Panc1 (cell line): ENCODE results near the gene MYCBPAP. TPM values are rescaled to one million over a fixed set of nuclear protein-coding genes. Genes with fewer than 3 reads are reported as not detected.

Experiments used
- ATAC-seq: fragments of 200-7000 bp; cut with Tn5 transposase; 2 replicates; pipeline ENCODE4 v1.9.1; 2020; ENCODE audit warnings: mild to moderate bottlenecking, moderate library complexity
- BruUV-seq: library from RNA; stranded (reverse); fragments of 400-500 nt; replicated peaks from 2 replicates; lab custom pipeline; 2021; lab: Mats Ljungman, UMichigan
- CTCF ChIA-PET: fragments of 300-600 bp; sonication (Branson Sonifier 250); formaldehyde crosslinking; loops from one replicate; lab custom pipeline; 2022; ENCODE audit warnings: antibody characterized with exemption; lab: Charles Lee
- POLR2A ChIA-PET: fragments of 300-600 bp; sonication (Branson Sonifier 250); formaldehyde crosslinking; loops from one replicate; lab custom pipeline; 2022; ENCODE audit warnings: antibody characterized with exemption; lab: Charles Lee
- DNase-seq: peaks from one replicate; pipeline ENCODE4 v3.0.0-alpha.2; 2010; ENCODE audit warnings: low read depth, low spot score
- H3K27ac ChIP-seq: 2 replicates; pipeline ENCODE4 v1.5.1; 2011; ENCODE audit warnings: mild to moderate bottlenecking, low read length, inconsistent platforms
- H3K27me3 ChIP-seq: fragments of 200-500 bp; sonication (Bioruptor generic); 2 replicates; pipeline ENCODE4 v1.6.0; 2014; ENCODE audit warnings: low read length, inconsistent platforms; ENCODE audit not compliant: control insufficient read depth, insufficient read depth
- H3K36me3 ChIP-seq: fragments of 200-500 bp; sonication (Bioruptor generic); 2 replicates; pipeline ENCODE4 v1.5.1; 2014; ENCODE audit warnings: inconsistent platforms, mild to moderate bottlenecking, low read length, moderate library complexity; ENCODE audit not compliant: control insufficient read depth, insufficient read depth
- H3K4me1 ChIP-seq: 2 replicates; pipeline ENCODE4 v1.5.1; 2011; ENCODE audit warnings: inconsistent platforms, mild to moderate bottlenecking, low read length, moderate library complexity; ENCODE audit not compliant: control insufficient read depth, insufficient read depth
- H3K4me3 ChIP-seq, 2 experiments: 2 replicates each; pipeline ENCODE4 v1.5.1; 2011 to 2012; ENCODE audit warnings: low read depth in 2 of 2, low read length in 2 of 2, mild to moderate bottlenecking in 2 of 2, inconsistent platforms in 1 of 2, moderate library complexity in 1 of 2
- H3K9me3 ChIP-seq: fragments of 200-500 bp; sonication (Bioruptor generic); 2 replicates; pipeline ENCODE4 v1.5.1; 2014; ENCODE audit warnings: low read depth, mild to moderate bottlenecking, inconsistent platforms, low read length, moderate library complexity; ENCODE audit not compliant: control insufficient read depth, insufficient read depth
- CTCF ChIP-seq: fragments of 450-650 bp; IDR thresholded peaks from 2 replicates; pipeline ENCODE4 v1.5.1; 2017; ENCODE audit warnings: mild to moderate bottlenecking
- POLR2AphosphoS5 ChIP-seq: IDR thresholded peaks from 2 replicates; pipeline ENCODE4 v1.6.1; 2012; ENCODE audit warnings: mild to moderate bottlenecking, low read depth, low read length, moderate library complexity
- REST ChIP-seq, 2 experiments: IDR thresholded peaks; 2 replicates each; pipeline ENCODE4 v1.6.1; 2011 to 2012; ENCODE audit warnings: low read depth in 2 of 2, control low read depth in 1 of 2, low read length in 1 of 2, mild to moderate bottlenecking in 1 of 2, moderate library complexity in 1 of 2; ENCODE audit not compliant: insufficient read depth in 1 of 2
- SIN3A ChIP-seq: IDR thresholded peaks from 2 replicates; pipeline ENCODE4 v1.6.1; 2012; ENCODE audit warnings: low read depth, mild to moderate bottlenecking, low read length, moderate library complexity, borderline replicate concordance; ENCODE audit not compliant: insufficient read depth
- TCF7L2 ChIP-seq: IDR thresholded peaks from 2 replicates; pipeline ENCODE4 v1.6.1; 2011; ENCODE audit warnings: mild to moderate bottlenecking, low read depth, low read length, inconsistent platforms
- in situ Hi-C: cut with HindIII; loops from 2 replicates; pipeline ENCODE4 v1.10.0; 2016; ENCODE audit warnings: low sequenced_read_pairs, low pct_unique_long_range_greater_than_20kb
- intact Hi-C: fragments of 100-400 bp; cut with micrococcal nuclease; formaldehyde crosslinking; loops from one replicate; pipeline ENCODE4 v1.10.0; 2022; ENCODE audit not compliant: unreplicated experiment
- total RNA-seq: library from RNA; stranded (reverse); gene quantifications from one replicate; pipeline ENCODE4 v1.2.1, GENCODE V29; 2021; ENCODE audit not compliant: unreplicated experiment

Gene MYCBPAP
- total RNA-seq, 1 experiment from 2014 or later: 2.2 TPM

DNA sequence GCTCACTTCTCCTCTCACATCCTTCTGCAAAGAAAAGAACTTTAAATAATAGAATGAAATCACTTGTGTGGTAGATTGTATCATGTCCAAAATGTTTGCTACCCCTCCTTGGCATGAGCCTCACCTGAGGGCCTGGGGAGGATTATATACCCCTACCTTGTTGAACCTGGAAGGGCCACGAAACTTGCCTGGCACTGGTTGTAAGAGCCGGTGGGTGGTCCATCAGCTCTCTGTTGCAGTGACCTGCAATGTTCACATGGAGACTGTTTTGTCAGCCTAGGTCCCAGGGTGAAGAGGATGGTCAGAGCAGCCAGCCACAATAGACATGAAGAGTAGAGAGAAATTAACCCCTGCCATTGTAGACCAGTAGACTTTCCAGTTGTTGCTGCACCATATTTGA is 19.4 kb upstream of the MYCBPAP start:
- Histone ChIP-seq H3K27me3 (no peaks in the 10 kb centered on the region), H3K9me3 (no peaks in the 10 kb centered on the region), H3K4me3 (no peak overlapping the region), H3K4me1 (no peaks in the 10 kb centered on the region), H3K36me3 (no peaks in the 10 kb centered on the region), H3K27ac (no peak overlapping the region)
- POLR2A ChIA-PET: no interaction called here
- in situ Hi-C loops (no loop called here), intact Hi-C loops (no loop called here)
- CTCF ChIA-PET: no interaction called here
- TF ChIP-seq REST (IDR thresholded peaks at IDR 0.05; ENCODE audit: insufficient read depth in 1 of 2, low read depth in 2 of 2, low read length in 1 of 2) (no peak), POLR2AphosphoS5 (no peak), CTCF (no peak), SIN3A (no peak), TCF7L2 (no peak)
- no TSS peak for BruUV-seq
- no peak for ATAC-seq
- DNase-seq: no peak

DNA sequence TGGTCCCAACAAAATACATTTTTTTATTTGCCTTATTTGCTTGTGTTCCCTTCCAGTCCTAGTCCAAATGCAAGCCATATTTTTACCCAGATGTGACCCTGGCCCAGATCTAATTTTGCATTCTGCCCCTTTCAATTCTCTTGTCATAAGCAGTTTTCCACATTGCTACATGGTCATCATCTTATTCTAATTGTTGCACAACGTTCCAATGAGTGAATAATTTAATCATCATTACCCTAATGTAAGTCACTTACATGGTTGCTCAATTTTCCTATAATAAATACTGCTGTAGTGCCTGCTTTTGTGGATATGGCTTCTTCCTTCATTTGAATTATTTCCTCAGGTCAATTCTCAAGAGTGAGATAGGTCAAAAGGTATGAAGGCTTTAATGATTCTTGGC is 16.7 kb upstream of the MYCBPAP start:
- DNase-seq (no peak), ATAC-seq (no peak)
- Histone ChIP-seq H3K9me3 (no peaks in the 10 kb centered on the region), H3K27me3 (no peaks in the 10 kb centered on the region), H3K4me1 (no peaks in the 10 kb centered on the region), H3K27ac (no peak overlapping the region), H3K4me3 (no peak overlapping the region), H3K36me3 (no peaks in the 10 kb centered on the region)
- ChIA-PET POLR2A (no interaction called here), CTCF (no interaction called here)
- intact Hi-C loops (no loop called here), in situ Hi-C loops (no loop called here)
- BruUV-seq: no TSS peak
- TF ChIP-seq POLR2AphosphoS5 (no peak), CTCF (no peak), SIN3A (no peak), REST (IDR thresholded peaks at IDR 0.05; ENCODE audit: insufficient read depth in 1 of 2, low read depth in 2 of 2, low read length in 1 of 2) (no peak), TCF7L2 (no peak)
